ACC112 (cell line): ENCODE data around the gene ESPL1.
"Not testable (repeated sequence)": the region's sequence is repeated elsewhere in the genome, so short reads cannot be mapped to it uniquely, and the experiment has no call there.

Source experiments
- H2AFZ ChIP-seq: fragments of 200-600 bp; sonication (generic); one replicate; pipeline ENCODE4 v1.6.0; 2017; ENCODE audit warnings: antibody characterized with exemption, low read length; ENCODE audit not compliant: unreplicated experiment
- H3K27ac ChIP-seq: fragments of 200-600 bp; sonication (generic); 2 replicates; pipeline ENCODE4 v1.5.1; 2014; ENCODE audit warnings: low read depth, mild to moderate bottlenecking, antibody characterized with exemption, low read length, moderate library complexity
- H3K27me3 ChIP-seq: fragments of 200-600 bp; sonication (generic); 2 replicates; pipeline ENCODE4 v1.6.1; 2014; ENCODE audit warnings: mild to moderate bottlenecking, antibody characterized with exemption, low read length, moderate library complexity, mixed read lengths; ENCODE audit not compliant: insufficient read depth
- H3K36me3 ChIP-seq: fragments of 200-600 bp; sonication (generic); 2 replicates; pipeline ENCODE4 v1.6.1; 2016; ENCODE audit warnings: mild to moderate bottlenecking, antibody characterized with exemption, low read length, moderate library complexity, mixed read lengths; ENCODE audit not compliant: insufficient read depth
- H3K4me1 ChIP-seq: fragments of 200-600 bp; sonication (generic); one replicate; pipeline ENCODE4 v1.6.1; 2016; ENCODE audit warnings: low read length, mixed read lengths; ENCODE audit not compliant: insufficient read depth, unreplicated experiment, control insufficient read depth
- H3K4me3 ChIP-seq: fragments of 200-600 bp; sonication (generic); 2 replicates; pipeline ENCODE4 v1.5.1; 2014; ENCODE audit warnings: mild to moderate bottlenecking, low read depth, low read length
- H3K79me2 ChIP-seq: fragments of 200-600 bp; sonication (generic); one replicate; pipeline ENCODE4 v1.6.0; 2016; ENCODE audit warnings: low read length; ENCODE audit not compliant: control insufficient read depth, unreplicated experiment, insufficient read depth

Gene ESPL1

GRCh38 chr12:53327435-53328042, 59.4 kb downstream of the ESPL1 start:
- no peak overlapping the region for H3K4me3 ChIP-seq
- no peaks in the 10 kb centered on the region for H3K27me3 ChIP-seq
- H2AFZ ChIP-seq = no peak overlapping the region
- H3K27ac ChIP-seq = no peak overlapping the region
- H3K36me3 ChIP-seq = no peaks in the 10 kb centered on the region
- peaks cover 9% of the 10 kb centered on the region for H3K4me1 ChIP-seq
- no peaks in the 10 kb centered on the region for H3K79me2 ChIP-seq

- Histone ChIP-seq H3K36me3 (no peaks in the 10 kb centered on the region), H3K27me3 (no peaks in the 10 kb centered on the region), H3K27ac (no peak overlapping the region), H2AFZ (no peak overlapping the region), H3K79me2 (no peaks in the 10 kb centered on the region), H3K4me3 (no peak overlapping the region), H3K4me1 (peaks cover 9% of the 10 kb centered on the region)
These were observed 59.9 kb downstream of the ESPL1 start for GRCh38 chr12:53328043-53328435.

GRCh38 chr12:53330671-53331070, 62.6 kb downstream of the ESPL1 start:
- H3K36me3 ChIP-seq = no peaks in the 10 kb centered on the region
- no peak overlapping the region for H3K4me3 ChIP-seq
- H3K27ac ChIP-seq = no peak overlapping the region
- H3K27me3 ChIP-seq = peaks cover 5% of the 10 kb centered on the region
- peaks cover 3% of the 10 kb centered on the region for H3K4me1 ChIP-seq
- H2AFZ ChIP-seq = no peak overlapping the region
- H3K79me2 ChIP-seq = no peaks in the 10 kb centered on the region

GRCh38 chr12:53332339-53332738, 64.2 kb downstream of the ESPL1 start:
- H3K79me2 ChIP-seq, H3K4me1 ChIP-seq, H3K36me3 ChIP-seq, H3K27ac ChIP-seq, H3K4me3 ChIP-seq, H2AFZ ChIP-seq: not testable (repeated sequence)
- H3K27me3 ChIP-seq = peaks cover 20% of the 10 kb centered on the region

GRCh38 chr12:53332744-53333143, 64.6 kb downstream of the ESPL1 start:
- H3K4me1 ChIP-seq = no peaks in the 10 kb centered on the region
- H2AFZ ChIP-seq = no peak overlapping the region
- peaks cover 24% of the 10 kb centered on the region for H3K27me3 ChIP-seq
- no peak overlapping the region for H3K27ac ChIP-seq
- H3K79me2 ChIP-seq = no peaks in the 10 kb centered on the region
- H3K36me3 ChIP-seq = no peaks in the 10 kb centered on the region
- no peak overlapping the region for H3K4me3 ChIP-seq

GRCh38 chr12:53333289-53333688, 65.2 kb downstream of the ESPL1 start:
- no peak overlapping the region for H3K4me3 ChIP-seq
- no peaks in the 10 kb centered on the region for H3K4me1 ChIP-seq
- no peak overlapping the region for H3K27ac ChIP-seq
- H3K79me2 ChIP-seq = no peaks in the 10 kb centered on the region
- H2AFZ ChIP-seq = no peak overlapping the region
- peaks cover 29% of the 10 kb centered on the region for H3K27me3 ChIP-seq
- no peaks in the 10 kb centered on the region for H3K36me3 ChIP-seq

GRCh38 chr12:53333845-53334244, 65.7 kb downstream of the ESPL1 start:
- Histone ChIP-seq H2AFZ (no peak overlapping the region), H3K36me3 (no peaks in the 10 kb centered on the region), H3K4me1 (no peaks in the 10 kb centered on the region), H3K4me3 (no peak overlapping the region), H3K79me2 (no peaks in the 10 kb centered on the region), H3K27me3 (peaks cover 35% of the 10 kb centered on the region), H3K27ac (no peak overlapping the region)

GRCh38 chr12:53334822-53335221, 66.7 kb downstream of the ESPL1 start:
- H3K27ac ChIP-seq = no peak overlapping the region
- peaks cover 41% of the 10 kb centered on the region for H3K27me3 ChIP-seq
- no peaks in the 10 kb centered on the region for H3K79me2 ChIP-seq
- H3K4me3 ChIP-seq = no peak overlapping the region
- no peak overlapping the region for H2AFZ ChIP-seq
- no peaks in the 10 kb centered on the region for H3K36me3 ChIP-seq
- H3K4me1 ChIP-seq = no peaks in the 10 kb centered on the region

GRCh38 chr12:53336181-53336681, 68.1 kb downstream of the ESPL1 start, which contains the start of gene SP7:
SP7 (minus strand) TSS chr12:53336354; CDS start chr12:53335646, 708 bp downstream.
- Histone ChIP-seq H3K27ac (no peak within 1 kb of the TSS), H3K4me1 (no peaks in the 10 kb centered on the region), H3K4me3 (no peak within 1 kb of the TSS), H3K36me3 (no peaks in the 10 kb centered on the region), H3K79me2 (no peaks in the 10 kb centered on the region), H3K27me3 (peaks cover 45% of the 10 kb centered on the region), H2AFZ (no peak within 1 kb of the TSS)

- Histone ChIP-seq H3K4me3 (no peak overlapping the region), H3K27me3 (peaks cover 45% of the 10 kb centered on the region)
These were observed 69.9 kb downstream of the ESPL1 start for GRCh38 chr12:53338017-53338416.

GRCh38 chr12:53338916-53339315, 70.8 kb downstream of the ESPL1 start:
- H3K4me3 ChIP-seq = no peak overlapping the region
- H3K27ac ChIP-seq = no peak overlapping the region
- H3K36me3 ChIP-seq = no peaks in the 10 kb centered on the region
- H3K79me2 ChIP-seq = no peaks in the 10 kb centered on the region
- peaks cover 45% of the 10 kb centered on the region for H3K27me3 ChIP-seq
- no peak overlapping the region for H2AFZ ChIP-seq
- no peaks in the 10 kb centered on the region for H3K4me1 ChIP-seq

More at GRCh38 chr12:53338017-53338416, 69.9 kb downstream of the ESPL1 start:
- no peak overlapping the region for H3K27ac ChIP-seq
- H2AFZ ChIP-seq = no peak overlapping the region
- no peaks in the 10 kb centered on the region for H3K4me1 ChIP-seq
- no peaks in the 10 kb centered on the region for H3K36me3 ChIP-seq
- H3K79me2 ChIP-seq = no peaks in the 10 kb centered on the region
